Cardiac muscle cell (in vitro differentiated cells and primary cell): ENCODE measurements around the gene ADSS1. TPM values are rescaled to one million over a fixed set of nuclear protein-coding genes. Genes with fewer than 3 reads are reported as not detected.

ENCODE experiments used
- DNase-seq, 2 donors: peaks; one replicate each; pipeline versions ENCODE4 v3.0.0 to v3.0.0-alpha.2; 2010 to 2017; ENCODE audit warnings: low read depth in 1 of 2, low spot score in 1 of 2
- H3K27ac ChIP-seq: fragments of 200-600 bp; sonication (generic); 2 replicates; pipeline ENCODE4 v1.5.1; 2016
- H3K27me3 ChIP-seq: fragments of 200-600 bp; sonication (generic); 2 replicates; pipeline ENCODE4 v1.6.0; 2016; ENCODE audit warnings: control low read depth
- H3K36me3 ChIP-seq: fragments of 200-600 bp; sonication (generic); 2 replicates; pipeline ENCODE4 v1.5.1; 2016; ENCODE audit warnings: control low read depth
- H3K4me1 ChIP-seq: fragments of 200-600 bp; sonication (generic); 2 replicates; pipeline ENCODE4 v1.8.1; 2017; ENCODE audit warnings: low read depth, mild to moderate bottlenecking, mixed run types
- H3K4me3 ChIP-seq: fragments of 200-600 bp; sonication (generic); 2 replicates; pipeline ENCODE4 v1.5.1; 2016; ENCODE audit warnings: mild to moderate bottlenecking
- H3K9me3 ChIP-seq: fragments of 200-600 bp; sonication (generic); 2 replicates; pipeline ENCODE4 v1.5.1; 2017; ENCODE audit warnings: low read depth, mild to moderate bottlenecking, control low read depth
- polyA plus RNA-seq: library from polyadenylated mRNA; unstranded; fragments of >200 nt; fragmentation: Nextera tagmentation; extraction: Ambion mirVana; gene quantifications from 2 replicates; pipeline ENCODE4 v1.2.1, GENCODE V29; 2016
- total RNA-seq: library from RNA; depleted of rRNA; stranded (reverse); fragments of >200 nt; gene quantifications from 2 replicates; pipeline ENCODE4 v1.2.3, GENCODE V29; 2016
- TF ChIP-seq, protein P1 (sequence below): IDR thresholded peaks from 2 replicates; pipeline ENCODE4 v1.5.1; 2012; ENCODE audit warnings: low read depth, mild to moderate bottlenecking, low read length

ADSS1 gene
- total and polyA plus RNA-seq, 2 experiments from 2014 or later = 53.4 to 63.8 TPM

DNA sequence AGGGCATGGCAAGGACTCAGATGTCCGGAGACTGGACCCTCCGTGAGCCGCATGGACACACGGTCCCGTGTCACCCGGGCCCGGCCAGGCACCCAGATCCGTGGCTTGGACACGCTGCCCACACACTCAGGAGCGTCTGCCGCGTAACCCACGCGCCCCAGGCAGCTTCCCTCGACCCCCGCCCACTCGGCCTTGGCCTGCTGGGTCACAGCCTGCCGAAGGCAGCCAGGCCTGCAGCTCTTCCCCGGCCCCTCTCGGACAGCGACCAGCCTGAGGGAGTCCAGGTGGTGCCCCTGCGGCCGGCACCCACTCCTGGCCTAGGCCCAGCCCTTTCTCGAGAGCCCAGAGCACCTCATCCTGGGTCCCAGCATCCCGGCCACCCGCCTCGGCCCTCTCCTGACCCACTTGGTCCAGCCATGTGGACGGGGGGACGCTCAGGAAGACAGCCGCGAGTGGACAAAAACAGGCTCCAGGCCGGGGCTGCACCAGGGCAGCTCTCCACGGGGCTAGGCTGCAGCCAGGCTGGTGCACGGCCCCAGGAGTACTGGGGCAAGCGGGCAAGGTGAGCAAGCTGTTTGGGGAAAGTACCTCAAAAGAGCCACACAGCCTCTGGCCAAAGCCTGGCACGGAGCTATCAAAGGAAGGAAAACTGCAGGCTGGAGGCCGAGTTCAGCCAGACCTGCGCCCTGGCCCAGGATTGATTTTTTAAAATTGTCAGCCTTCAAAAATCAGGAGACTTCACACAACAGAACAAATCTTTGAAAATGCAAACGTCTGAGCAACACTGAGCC is 65.0 kb downstream of the ADSS1 start:
- no peak for DNase-seq
- TF ChIP-seq, protein P1, sequence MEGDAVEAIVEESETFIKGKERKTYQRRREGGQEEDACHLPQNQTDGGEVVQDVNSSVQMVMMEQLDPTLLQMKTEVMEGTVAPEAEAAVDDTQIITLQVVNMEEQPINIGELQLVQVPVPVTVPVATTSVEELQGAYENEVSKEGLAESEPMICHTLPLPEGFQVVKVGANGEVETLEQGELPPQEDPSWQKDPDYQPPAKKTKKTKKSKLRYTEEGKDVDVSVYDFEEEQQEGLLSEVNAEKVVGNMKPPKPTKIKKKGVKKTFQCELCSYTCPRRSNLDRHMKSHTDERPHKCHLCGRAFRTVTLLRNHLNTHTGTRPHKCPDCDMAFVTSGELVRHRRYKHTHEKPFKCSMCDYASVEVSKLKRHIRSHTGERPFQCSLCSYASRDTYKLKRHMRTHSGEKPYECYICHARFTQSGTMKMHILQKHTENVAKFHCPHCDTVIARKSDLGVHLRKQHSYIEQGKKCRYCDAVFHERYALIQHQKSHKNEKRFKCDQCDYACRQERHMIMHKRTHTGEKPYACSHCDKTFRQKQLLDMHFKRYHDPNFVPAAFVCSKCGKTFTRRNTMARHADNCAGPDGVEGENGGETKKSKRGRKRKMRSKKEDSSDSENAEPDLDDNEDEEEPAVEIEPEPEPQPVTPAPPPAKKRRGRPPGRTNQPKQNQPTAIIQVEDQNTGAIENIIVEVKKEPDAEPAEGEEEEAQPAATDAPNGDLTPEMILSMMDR = no peak
- Histone ChIP-seq H3K27ac (no peak overlapping the region), H3K27me3 (no peaks in the 10 kb centered on the region), H3K4me3 (no peak overlapping the region), H3K4me1 (peaks cover 8% of the 10 kb centered on the region), H3K9me3 (no peaks in the 10 kb centered on the region), H3K36me3 (peaks cover 6% of the 10 kb centered on the region)

GRCh38 chr14:104789752-104790743 is 66.0 kb downstream of the ADSS1 start:
- no peak for DNase-seq
- H3K4me1 ChIP-seq = peaks cover 8% of the 10 kb centered on the region
- no peak overlapping the region for H3K27ac ChIP-seq
- H3K4me3 ChIP-seq = no peak overlapping the region
- no peaks in the 10 kb centered on the region for H3K9me3 ChIP-seq
- peaks cover 6% of the 10 kb centered on the region for H3K36me3 ChIP-seq
- TF ChIP-seq, protein P1 = no peak
- H3K27me3 ChIP-seq = no peaks in the 10 kb centered on the region

DNA sequence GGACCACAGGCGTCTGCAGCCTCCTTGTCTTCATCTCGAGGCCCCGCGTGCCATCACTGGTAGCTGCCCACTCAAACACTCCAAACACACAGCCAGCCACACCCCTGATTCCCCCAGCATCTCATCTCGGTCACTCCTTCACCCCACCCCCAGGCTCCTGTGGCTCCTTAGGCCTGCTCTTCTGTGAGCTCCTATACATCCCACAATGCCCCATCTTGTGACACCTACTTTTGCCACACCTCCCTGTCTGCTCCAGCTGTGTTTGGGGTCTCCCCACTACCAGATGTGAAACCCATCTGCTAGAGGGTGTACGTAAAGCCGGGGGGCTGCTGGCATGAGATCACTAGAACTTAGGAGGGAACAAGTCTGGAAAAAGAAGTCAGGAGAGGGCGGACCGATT is 67.4 kb downstream of the ADSS1 start:
- H3K4me1 ChIP-seq = peaks cover 15% of the 10 kb centered on the region
- TF ChIP-seq, protein P1 = no peak
- H3K36me3 ChIP-seq = peaks cover 6% of the 10 kb centered on the region
- DNase-seq = no peak
- H3K9me3 ChIP-seq = no peaks in the 10 kb centered on the region
- H3K27me3 ChIP-seq = no peaks in the 10 kb centered on the region
- H3K4me3 ChIP-seq = no peak overlapping the region
- no peak overlapping the region for H3K27ac ChIP-seq

DNA sequence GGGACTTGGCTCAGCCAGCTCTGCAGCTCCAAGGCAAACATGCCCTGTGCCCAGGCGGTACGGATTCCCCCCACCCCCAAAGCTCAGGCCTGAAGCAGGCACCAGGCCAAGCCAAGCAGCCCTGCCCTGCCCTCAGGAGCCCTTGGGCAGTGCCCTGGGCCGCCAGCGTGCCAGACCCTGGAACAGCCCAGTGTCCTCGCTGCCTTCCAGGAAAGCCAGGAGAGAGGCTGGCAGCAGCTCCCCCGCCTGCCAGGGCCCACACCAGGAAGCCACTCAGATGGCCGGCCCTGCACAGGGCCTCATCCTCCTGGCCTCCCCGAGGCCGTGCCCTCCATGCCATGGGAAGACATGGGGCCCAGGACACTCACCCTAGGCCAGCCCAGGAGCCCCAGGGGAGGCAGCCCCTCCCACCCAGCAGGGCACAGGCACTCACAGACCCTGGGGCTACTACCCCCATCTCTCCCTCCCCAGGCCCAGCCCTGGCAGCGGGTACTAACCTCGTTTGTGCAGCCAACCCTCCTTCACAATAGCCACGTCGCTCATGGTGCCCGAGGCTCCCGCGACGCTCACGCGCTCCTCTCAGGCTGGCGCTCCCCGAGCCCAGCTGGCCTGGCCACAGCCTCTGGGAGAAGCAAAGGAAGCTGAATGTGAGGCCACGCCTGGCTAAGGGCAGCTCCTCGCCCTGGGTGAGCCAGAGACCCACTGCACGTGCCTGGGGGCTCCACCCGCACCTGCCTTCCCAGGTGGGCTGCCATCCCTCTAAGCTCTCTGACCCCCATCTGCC is 68.3 kb downstream of the ADSS1 start:
- peaks cover 6% of the 10 kb centered on the region for H3K36me3 ChIP-seq
- no peak overlapping the region for H3K27ac ChIP-seq

More for the DNA sequence above, 68.3 kb downstream of the ADSS1 start:
- no peak for DNase-seq
- Histone ChIP-seq H3K4me1 (peaks cover 24% of the 10 kb centered on the region), H3K4me3 (no peak overlapping the region), H3K9me3 (no peaks in the 10 kb centered on the region), H3K27me3 (no peaks in the 10 kb centered on the region)
- TF ChIP-seq, protein P1 = no peak
